ENCODE data around the gene GLE1.

The GLE1 gene, protein sequence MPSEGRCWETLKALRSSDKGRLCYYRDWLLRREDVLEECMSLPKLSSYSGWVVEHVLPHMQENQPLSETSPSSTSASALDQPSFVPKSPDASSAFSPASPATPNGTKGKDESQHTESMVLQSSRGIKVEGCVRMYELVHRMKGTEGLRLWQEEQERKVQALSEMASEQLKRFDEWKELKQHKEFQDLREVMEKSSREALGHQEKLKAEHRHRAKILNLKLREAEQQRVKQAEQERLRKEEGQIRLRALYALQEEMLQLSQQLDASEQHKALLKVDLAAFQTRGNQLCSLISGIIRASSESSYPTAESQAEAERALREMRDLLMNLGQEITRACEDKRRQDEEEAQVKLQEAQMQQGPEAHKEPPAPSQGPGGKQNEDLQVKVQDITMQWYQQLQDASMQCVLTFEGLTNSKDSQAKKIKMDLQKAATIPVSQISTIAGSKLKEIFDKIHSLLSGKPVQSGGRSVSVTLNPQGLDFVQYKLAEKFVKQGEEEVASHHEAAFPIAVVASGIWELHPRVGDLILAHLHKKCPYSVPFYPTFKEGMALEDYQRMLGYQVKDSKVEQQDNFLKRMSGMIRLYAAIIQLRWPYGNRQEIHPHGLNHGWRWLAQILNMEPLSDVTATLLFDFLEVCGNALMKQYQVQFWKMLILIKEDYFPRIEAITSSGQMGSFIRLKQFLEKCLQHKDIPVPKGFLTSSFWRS

DNA sequence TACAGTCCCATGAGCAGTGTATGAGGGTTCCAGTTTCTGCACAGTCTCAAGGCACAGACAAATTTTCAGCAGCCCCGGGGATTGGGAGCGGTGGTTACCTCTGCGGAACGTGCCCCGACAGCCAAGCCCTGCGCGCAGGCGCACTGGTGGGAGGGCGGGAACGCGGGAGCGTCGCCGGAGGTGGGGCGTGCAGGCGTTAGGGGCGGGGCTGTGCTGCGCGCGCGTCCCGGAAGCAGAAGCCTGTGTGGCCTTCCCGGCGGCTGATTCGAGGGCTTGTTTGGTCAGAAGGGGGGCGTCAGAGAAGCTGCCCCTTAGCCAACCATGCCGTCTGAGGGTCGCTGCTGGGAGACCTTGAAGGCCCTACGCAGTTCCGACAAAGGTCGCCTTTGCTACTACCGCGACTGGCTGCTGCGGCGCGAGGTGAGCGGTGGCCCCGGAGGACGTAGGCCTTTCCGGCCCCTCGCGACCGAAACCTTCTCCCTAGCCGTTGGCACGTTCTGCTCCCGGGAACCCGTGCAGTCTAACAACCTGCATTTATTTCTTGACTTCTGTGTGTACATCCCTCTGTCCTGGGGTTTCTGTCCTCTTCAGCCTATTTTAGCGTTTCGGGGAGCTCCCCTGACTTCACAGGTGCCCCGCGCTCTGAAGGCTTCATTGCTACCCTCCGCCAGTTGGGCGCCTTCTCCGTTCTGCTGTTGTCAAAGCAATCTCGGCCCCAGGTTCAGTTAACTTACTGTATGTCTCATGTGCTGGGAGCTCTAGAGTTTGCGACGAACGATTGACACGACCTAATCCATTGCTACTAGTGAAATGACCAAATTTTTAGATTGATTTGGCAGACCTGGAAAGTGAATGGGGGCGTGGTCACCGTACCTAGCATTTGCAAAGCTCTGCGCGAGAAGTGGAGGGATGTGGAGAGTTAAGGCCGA, at the start of gene GLE1:
TSS of gene GLE1 (plus strand) at position 235 of the 929 bp plus-strand sequence. CDS start at position 322, 87 bp downstream.
- peak within 1 kb of the TSS; percentile 75 for H3K4me3 ChIP-seq (ENCODE audit: low read depth, low read length)

DNA sequence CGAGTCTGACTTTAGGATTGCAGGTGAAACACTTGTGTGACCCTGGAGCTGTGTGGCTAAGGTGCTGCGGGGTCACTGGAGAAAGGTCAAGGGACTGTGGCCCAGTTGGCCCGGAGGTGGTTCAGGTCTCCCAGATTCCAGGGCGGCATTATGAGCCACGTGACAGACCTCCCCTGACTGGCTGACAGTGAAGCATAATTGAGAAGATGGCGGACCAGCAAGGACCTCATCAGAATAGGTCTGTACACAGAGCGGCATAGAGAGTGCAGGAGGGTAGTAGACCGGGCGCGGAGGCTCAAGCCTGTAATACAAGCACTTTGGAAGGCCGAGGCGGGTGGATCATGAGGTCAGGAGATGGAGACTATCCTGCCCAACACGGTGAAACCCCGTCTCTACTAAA, 49.5 kb upstream of the GLE1 start:
- H3K4me3 ChIP-seq (ENCODE audit: low read depth, low read length), result no peak overlapping the region

DNA sequence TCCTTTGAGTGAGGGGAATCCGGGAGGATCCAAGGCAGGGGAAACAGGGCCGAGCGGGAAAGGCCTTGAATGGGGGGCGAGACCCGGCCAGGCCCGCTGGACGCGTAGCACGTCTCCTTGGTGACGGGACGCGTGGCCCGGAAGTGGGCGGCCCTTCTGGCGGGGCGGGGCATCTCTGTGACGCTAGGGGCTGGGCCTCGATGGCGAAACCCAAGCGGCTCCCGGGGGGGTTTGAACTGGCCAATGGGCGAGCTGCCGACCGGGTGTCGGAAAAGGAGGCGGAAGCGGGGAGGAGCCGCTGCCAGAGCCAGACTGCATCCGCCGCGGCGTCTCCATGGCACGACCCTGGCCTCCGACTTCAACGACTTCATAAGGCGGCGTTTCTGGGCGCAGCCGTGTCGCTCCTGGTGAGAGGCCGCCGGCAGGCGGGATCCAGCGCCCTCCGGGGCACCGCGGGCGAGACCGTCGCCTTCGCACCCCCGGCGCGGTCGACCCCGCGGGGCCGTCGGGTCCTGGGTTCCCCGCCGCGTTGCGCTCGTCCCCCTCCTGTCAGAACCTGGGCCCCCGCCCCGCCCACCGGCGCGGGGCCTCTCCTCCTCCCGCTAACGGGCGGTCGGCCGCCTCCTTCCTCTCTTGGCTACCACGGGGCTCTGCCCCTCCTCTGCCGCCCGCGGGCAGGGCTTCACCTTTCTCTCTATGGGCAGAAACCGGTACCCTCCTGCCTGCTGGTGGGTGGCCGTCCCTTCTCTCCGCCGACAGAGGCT, 48.5 kb upstream of the GLE1 start, which contains the start of gene ODF2:
TSS of gene ODF2 (plus strand) at position 158 of the 764 bp plus-strand sequence. CDS start at position 244, 86 bp downstream.
- peak within 1 kb of the TSS; percentile 63 for H3K4me3 ChIP-seq (ENCODE audit: low read depth, low read length)

DNA sequence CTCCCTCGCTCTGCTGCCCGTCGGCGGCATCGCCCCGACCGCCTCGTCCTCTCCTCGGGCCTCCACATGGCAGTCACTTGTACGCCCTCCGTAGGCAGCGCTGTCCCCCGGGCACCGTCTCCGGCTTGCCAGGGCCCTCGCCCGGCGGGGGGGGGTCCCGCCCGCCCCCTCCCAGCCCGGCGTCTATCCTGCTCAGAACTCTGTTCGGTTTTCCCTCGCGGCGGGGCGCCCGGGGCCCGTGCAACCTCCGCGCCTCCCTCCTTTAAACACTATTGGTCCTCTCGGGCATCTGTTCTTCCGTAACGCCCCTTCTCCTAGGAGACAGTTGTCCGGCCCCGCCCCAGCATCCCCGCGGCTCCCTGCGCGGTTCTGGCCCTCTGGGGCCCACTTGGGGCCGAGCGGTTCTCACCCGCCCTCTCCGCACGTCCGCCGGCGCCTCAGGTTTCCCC, 47.9 kb upstream of the GLE1 start:
- H3K4me3 ChIP-seq (ENCODE audit: low read depth, low read length), result peak overlapping the region; percentile 63

DNA sequence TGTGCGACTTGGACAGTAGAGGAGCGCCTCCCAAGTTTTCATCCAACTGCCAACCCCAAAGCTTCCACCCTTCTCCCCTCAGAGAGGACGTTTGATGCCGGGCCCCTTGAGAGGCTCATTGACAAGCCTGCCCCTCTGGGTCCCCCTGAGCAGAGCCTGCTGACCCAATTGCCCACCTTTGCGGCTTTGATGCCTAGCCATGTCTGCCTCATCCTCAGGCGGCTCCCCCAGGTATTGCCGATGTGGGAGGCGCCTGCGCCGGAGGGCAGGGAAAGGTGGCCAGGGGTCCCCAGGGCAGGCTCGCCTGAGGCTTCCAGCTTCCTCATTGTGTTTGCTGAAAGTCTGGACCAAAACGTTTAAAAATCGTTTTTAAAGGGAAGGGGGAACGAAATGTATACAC, 47.3 kb upstream of the GLE1 start:
- no peak overlapping the region for H3K4me3 ChIP-seq (ENCODE audit: low read depth, low read length)

DNA sequence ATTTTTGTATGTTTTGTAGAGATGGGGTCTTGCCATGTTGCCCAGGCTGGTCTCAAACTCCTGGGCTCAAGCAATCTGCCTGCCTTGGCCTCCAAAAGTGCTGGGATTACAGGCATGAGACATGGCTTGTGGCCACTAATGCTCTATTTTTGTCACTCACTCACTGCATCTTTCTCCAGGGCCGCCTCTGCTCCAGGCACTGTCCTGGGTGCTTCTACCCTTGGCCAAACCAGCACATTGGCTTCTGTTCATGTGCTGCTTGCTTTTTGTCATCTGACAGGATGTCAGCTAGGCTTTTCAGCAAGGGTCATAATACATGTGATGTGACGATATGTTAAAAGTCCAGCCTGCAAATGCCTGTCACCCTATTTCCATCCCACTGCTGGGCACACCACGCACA, 45.5 kb upstream of the GLE1 start:
- H3K4me3 ChIP-seq (ENCODE audit: low read depth, low read length), result no peak overlapping the region

DNA sequence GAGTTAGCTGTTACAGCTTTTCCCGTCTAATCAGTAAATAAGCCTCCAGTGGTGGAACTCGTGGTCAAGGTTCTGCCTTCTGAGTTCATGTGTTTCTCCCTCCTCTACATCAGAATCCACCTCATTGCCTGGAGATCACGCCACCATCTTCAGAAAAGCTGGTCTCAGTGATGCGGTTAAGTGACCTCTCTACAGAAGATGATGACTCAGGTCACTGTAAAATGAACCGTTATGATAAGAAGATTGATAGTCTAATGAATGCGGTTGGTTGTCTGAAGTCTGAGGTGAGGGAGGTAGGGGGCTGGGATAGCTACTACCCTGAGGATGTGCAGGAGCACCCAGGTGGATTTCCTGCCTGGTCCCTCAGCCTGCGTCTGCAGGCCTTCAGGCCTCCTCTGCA, 35.4 kb upstream of the GLE1 start:
- no peak overlapping the region for H3K4me3 ChIP-seq (ENCODE audit: low read depth, low read length)

DNA sequence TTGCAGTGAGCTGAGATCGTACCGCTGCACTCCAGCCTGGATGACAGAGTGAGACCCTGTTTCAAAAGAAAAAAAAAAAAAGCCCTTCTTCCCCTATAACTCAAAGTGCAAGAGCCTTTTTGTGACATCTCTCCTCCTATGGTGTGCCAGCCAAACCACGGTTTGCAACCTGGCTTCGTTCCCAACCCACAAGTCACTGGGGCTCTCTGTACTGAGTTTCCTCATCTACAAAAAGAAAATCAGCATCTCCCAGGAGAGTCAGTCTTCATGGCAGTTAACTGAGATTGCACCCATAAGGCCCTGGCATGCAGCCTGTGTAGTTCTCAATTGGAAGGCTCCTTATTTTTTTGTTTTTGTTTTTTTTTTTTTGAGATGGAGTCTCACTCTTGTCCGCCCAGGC, 34.0 kb upstream of the GLE1 start:
- H3K4me3 ChIP-seq (ENCODE audit: low read depth, low read length), result no peak overlapping the region

DNA sequence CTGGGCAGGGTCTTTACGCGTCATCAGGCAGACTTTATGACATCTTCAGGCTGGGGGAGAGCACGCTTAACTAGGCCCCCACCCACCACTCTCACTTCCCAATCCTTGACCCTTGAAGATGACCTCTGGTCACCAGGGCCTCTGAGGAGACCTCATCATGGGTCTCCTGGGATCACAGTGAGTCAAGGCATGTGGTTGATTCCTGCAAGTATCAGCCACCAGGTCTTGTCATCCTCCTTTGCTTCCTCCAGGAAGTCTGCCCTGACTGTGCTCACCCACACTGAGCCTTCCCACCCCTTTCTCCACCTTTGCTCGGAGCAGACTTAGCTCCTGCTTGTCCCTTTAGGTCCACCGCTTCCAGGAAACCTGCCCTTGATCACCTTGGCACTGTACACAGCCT, 31.4 kb upstream of the GLE1 start:
- no peak overlapping the region for H3K4me3 ChIP-seq (ENCODE audit: low read depth, low read length)

DNA sequence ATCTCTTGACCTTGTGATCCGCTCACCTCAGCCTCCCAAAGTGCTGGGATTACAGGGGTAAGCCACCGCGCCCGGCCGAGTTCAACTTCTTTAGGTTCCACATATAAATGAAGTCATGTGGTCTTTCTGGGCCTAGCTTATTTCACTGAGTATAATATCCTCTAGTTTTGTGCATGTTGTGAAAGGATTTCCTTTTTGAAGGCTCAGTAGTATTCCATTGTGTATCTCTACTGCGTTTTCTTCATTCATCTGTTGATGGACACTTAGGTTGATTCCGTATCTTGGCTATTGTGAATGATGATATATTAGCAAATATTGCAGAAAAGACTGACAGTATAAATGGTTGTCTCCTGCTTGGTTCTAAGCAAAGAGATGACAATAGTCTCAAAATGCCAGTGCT, 28.7 kb upstream of the GLE1 start:
- no peak overlapping the region for H3K4me3 ChIP-seq (ENCODE audit: low read depth, low read length)

DNA sequence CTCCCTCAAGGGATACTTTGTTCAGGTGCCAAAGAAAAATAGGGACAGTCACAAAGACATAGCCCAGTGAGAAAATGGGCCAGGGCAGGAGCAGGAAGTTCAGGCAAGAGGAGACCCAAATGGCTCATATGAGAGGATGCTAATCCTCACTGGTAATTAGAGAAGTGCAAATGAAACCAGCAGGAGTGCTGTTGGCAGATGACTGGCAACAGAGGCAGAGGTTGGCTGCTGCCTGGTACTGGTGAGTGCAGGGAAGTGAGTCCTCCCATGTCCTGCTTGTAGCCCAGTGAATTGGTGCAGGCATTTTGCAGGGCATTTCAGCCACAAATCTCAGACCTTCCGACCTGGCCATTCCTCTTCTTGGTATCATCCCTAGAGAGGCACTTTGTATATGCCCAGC, 25.3 kb upstream of the GLE1 start:
- no peak overlapping the region for H3K4me3 ChIP-seq (ENCODE audit: low read depth, low read length)

DNA sequence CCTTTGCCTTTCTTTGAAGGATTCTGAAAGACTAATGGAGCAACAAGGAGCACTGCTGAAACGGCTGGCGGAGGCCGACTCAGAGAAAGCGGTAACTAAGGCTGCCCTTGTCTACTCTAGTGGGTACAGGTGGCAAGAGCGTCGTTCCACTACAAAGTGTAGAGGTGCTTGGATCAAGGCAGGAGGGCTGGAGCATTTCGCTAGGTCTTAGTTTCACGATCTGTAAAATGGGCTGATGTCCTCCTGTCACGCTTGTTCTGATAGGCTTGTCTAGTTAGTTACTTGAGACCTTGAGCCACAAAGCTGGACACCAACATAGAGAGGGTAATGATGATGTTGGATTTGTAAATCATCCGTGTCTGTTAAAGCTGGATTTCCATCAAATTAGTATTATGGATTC, 23.0 kb upstream of the GLE1 start:
- H3K4me3 ChIP-seq (ENCODE audit: low read depth, low read length), result no peak overlapping the region

DNA sequence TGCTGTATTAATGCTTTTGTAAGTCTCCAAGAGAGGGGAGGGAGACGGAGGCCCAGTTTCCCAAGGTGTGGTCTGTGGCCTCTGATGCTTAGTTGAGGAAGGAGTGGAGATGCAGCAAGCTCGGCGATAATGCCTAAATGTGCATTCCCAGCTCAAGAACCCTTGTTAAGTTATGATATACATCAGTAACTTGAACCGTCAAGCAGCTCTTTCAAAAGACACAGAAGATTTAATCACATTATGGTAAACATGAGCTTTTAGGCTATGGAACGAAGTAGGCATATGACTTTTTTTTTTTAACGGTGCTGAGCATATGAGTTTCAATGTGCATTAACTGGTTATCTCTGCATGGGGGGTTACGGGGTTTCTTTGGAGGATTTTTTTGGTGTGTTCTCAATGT, 22.3 kb upstream of the GLE1 start:
- no peak overlapping the region for H3K4me3 ChIP-seq (ENCODE audit: low read depth, low read length)

DNA sequence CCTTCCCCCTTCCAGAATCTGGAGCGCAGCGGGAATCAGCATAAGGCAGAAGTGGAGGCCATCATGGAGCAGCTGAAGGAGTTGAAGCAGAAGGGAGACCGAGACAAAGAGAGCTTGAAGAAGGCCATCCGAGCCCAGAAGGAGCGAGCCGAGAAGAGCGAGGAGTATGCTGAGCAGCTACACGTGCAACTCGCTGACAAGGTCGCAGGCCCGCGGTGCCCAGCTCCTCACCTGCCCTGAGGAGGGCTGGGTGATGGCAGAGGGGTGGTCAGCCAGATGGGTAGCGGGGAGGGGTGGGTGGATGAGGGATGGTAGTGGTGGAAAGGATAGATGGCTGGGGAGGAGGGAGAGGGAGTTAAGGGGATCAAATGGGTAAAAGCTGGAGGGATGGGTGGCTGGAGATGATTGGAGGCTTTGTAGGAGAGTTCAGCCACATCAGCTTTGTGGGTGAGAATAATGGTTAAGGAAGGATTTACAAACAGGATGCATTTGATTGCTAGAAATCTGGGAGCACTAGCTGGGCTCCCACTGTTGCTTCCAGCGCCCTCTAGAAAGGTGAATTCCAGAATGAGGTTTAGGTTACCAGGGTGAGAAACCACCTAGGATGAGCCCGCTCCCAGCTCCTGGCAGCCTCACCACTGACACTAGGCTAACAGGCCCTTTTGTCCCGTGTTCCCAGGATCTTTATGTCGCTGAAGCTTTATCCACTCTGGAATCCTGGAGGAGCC, 19.7 kb upstream of the GLE1 start:
- no peak overlapping the region for H3K4me3 ChIP-seq (ENCODE audit: low read depth, low read length)

DNA sequence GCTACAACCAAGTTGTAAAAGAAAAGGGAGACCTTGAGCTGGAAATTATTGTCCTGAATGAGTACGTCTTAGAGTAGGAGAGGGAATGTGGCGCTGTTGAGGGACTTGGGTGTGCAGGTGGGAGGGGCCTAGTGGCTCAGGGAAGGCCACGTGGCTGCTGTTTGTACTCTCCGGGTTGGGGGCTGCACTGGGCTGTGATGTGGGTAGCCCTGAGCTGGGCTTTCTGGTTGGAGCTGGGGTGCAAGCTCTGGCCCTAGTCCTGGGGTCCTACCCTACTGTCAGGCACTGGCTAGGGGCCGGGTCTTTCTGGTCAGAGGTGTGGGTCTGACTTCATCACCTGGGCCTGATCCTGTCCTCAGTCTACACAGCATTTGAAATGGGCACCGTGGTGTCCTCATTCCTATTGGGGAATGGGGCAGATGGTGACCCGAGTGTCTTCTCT, 19.1 kb upstream of the GLE1 start:
- H3K4me3 ChIP-seq (ENCODE audit: low read depth, low read length), result no peak overlapping the region

DNA sequence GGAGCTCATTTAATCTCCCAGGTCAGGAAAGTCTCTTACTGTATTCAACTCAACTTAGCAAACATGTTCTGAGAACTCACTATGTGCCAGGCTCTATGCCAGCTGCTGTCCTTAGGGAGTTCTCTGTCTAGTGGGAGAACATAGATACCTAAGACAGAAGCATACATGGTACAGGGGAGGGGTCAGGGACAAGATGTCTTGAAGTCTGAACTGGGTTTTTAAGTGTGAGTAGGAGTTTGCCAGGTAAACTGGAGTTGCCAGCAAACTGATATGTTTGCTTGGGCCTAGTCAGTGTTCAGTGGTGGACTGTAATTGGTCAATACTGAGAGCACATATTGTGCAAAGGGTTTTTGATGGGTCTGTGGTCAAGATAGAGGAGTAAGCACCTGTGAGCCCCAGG, 18.3 kb upstream of the GLE1 start:
- no peak overlapping the region for H3K4me3 ChIP-seq (ENCODE audit: low read depth, low read length)

DNA sequence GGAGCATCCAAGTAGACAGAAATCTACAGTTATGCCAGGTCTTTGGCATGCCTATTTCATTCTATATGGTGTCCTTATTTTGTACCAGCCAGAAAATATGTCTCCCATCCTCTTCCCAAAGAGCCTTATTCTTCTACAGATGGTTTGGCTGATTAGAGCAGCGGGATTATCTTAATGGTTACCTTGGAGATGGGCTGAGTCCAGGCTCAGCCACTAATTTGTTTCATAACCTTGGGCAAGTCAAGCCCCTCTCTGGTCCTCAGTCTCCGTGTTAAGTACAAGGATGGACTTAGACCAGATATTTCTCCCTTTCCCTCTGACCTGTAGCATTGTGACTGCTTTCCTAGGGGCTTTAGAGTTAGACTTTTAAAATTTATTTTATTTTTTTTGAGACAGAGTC, 11.1 kb upstream of the GLE1 start:
- no peak overlapping the region for H3K4me3 ChIP-seq (ENCODE audit: low read depth, low read length)

DNA sequence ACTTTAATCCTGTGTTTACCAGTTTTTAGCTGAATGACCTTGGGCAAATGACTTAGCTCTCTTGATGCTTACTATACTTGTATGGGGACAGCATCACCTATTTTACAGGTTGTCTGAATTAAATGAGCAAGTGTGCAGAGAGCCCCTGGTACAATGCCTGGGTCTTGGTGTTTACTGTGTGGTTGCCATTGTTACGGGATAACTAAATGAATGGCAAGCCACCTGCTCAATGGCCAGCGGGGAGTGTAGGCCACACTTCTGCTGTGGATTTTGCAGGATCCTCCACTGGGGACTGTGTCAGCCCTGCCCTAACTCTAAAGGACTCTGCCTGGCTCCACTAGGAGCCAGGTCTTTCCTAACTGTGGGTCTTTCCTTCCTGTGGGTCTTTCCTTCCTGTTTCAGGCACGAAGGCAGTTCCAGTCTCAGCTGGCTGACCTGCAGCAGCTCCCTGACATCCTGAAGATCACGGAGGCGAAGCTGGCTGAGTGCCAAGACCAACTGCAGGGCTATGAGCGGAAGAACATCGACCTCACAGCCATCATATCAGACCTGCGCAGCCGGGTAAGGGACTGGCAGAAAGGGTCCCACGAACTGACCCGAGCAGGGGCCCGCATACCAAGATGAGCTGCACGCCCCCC, 10.3 kb upstream of the GLE1 start:
- no peak overlapping the region for H3K4me3 ChIP-seq (ENCODE audit: low read depth, low read length)

DNA sequence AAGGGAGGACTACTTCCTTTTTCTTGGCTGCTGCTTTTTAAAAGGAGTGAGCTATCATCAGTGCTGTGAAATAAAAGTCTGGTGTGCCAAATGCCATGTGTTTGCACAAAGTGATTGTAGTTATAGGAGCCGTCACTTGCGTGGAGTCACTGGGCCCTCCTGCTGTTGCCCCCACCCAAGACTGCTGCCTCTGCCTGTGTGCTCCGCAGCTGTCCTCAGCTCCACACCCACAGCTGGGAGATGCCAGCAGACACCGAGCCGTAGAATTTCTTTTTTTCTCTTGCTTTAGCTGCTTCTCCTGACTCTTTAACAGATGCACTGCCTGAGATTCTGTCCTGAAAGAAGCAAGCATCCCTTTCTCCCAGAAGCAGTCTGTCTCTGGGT, 9.8 kb upstream of the GLE1 start:
- no peak overlapping the region for H3K4me3 ChIP-seq (ENCODE audit: low read depth, low read length)

Data from iPS-11a (cell line).